ENCODE results near the gene TRPV4.

DNA sequence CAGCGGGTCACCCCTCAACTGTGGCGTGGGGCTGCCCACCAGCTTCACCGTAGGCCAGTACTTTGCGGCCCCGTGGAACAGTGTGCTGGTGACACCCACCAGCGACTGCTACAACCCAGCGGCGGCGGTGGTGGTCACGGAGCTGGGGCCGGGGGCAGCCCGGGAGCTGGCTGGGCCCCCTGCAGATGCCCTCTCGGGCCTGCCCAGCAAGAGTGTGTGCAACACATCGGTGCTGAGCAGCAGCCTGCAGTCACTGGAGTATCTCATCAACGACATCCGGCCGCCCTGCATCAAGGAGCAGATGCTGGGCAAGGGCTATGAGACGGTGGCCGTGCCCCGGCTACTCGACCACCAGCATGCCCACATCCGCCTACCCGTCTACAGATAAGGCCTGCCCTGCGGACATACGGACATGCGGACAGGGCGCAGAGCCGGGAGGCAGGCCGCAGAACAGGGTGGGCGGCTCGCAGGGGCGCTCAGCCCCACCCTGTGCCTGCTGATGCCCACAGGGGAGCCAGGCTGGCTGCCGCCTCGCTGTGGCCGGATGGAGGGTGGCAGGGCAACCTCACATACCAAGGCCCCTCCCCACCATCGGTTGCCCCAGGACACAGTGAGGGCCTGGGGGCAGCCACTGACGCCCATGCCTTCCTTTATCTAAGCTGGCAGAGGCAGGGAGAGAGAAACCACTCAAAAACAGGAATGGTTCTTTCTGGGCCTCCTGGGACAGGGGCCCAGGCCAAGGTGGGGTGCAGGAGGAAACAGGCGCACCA lies 64.1 kb downstream of the TRPV4 start:
- no peak for TF ChIP-seq CTCF (IDR thresholded peaks at IDR 0.05)
- no peak for TF ChIP-seq POLR2A (IDR thresholded peaks at IDR 0.05)
